ENCODE measurements around the gene MSANTD1.

The MSANTD1 gene

GRCh38 chr4:3286335-3287175 lies 37.6 kb downstream of the MSANTD1 start:
- Histone ChIP-seq H3K9ac (ENCODE audit: low read length) (peak overlapping the region; percentile 40; the same call in 1 of the 2 replicates), H4K20me1 (ENCODE audit: insufficient read depth, low read length) (no peaks in the 10 kb centered on the region), H3K4me3 (ENCODE audit: low read length) (peak overlapping the region; percentile 68), H3K4me1 (ENCODE audit: low read length) (peaks cover 19% of the 10 kb centered on the region), H3K4me2 (ENCODE audit: low read length) (peak overlapping the region; percentile 95), H3K9me3 (ENCODE audit: insufficient read depth, low read length) (peaks cover 5% of the 10 kb centered on the region; the same call in 1 of the 2 replicates), H3K27me3 (ENCODE audit: low read depth, low read length) (peaks cover 9% of the 10 kb centered on the region; the same call in 1 of the 2 replicates), H2AFZ (ENCODE audit: low read depth, low read length) (no peak overlapping the region), H3K36me3 (replicated peaks; ENCODE audit: low read depth, low read length) (no peaks in the 10 kb centered on the region), H3K27ac (ENCODE audit: low read length) (peak overlapping the region; percentile 43; the same call in 1 of the 2 replicates), H3K79me2 (ENCODE audit: low read length) (no peaks in the 10 kb centered on the region)
- TF ChIP-seq CTCF (IDR thresholded peaks at IDR 0.05; ENCODE audit: low read depth, low read length), result no peak
- no peak for TF ChIP-seq EZH2phosphoT487 (IDR thresholded peaks at IDR 0.05; ENCODE audit: low read depth)

GRCh38 chr4:3287271-3287971 lies 38.5 kb downstream of the MSANTD1 start:
- H3K27ac ChIP-seq (ENCODE audit: low read length), result no peak overlapping the region
- H4K20me1 ChIP-seq (ENCODE audit: insufficient read depth, low read length), result no peaks in the 10 kb centered on the region
- H3K79me2 ChIP-seq (ENCODE audit: low read length), result no peaks in the 10 kb centered on the region
- no peak overlapping the region for H3K9ac ChIP-seq (ENCODE audit: low read length)
- H3K27me3 ChIP-seq (ENCODE audit: low read depth, low read length), result peaks cover 12% of the 10 kb centered on the region; the same call in 1 of the 2 replicates
- peaks cover 19% of the 10 kb centered on the region for H3K4me1 ChIP-seq (ENCODE audit: low read length)
- H3K9me3 ChIP-seq (ENCODE audit: insufficient read depth, low read length), result no peaks in the 10 kb centered on the region
- H2AFZ ChIP-seq (ENCODE audit: low read depth, low read length), result no peak overlapping the region
- no peaks in the 10 kb centered on the region for H3K36me3 ChIP-seq (replicated peaks; ENCODE audit: low read depth, low read length)
- H3K4me3 ChIP-seq (ENCODE audit: low read length), result no peak overlapping the region
- TF ChIP-seq EZH2phosphoT487 (IDR thresholded peaks at IDR 0.05; ENCODE audit: low read depth) (no peak), CTCF (IDR thresholded peaks at IDR 0.05; ENCODE audit: low read depth, low read length) (no peak)
- H3K4me2 ChIP-seq (ENCODE audit: low read length), result no peak overlapping the region

- H3K4me2 ChIP-seq (ENCODE audit: low read length), result no peak overlapping the region
- TF ChIP-seq EZH2phosphoT487 (IDR thresholded peaks at IDR 0.05; ENCODE audit: low read depth), result no peak
- TF ChIP-seq CTCF (IDR thresholded peaks at IDR 0.05; ENCODE audit: low read depth, low read length), result no peak
These were observed 39.1 kb downstream of the MSANTD1 start for GRCh38 chr4:3287972-3288570.

More at GRCh38 chr4:3287972-3288570, 39.1 kb downstream of the MSANTD1 start:
- Histone ChIP-seq H3K9ac (ENCODE audit: low read length) (no peak overlapping the region), H3K9me3 (ENCODE audit: insufficient read depth, low read length) (no peaks in the 10 kb centered on the region), H2AFZ (ENCODE audit: low read depth, low read length) (no peak overlapping the region), H3K4me1 (ENCODE audit: low read length) (peaks cover 19% of the 10 kb centered on the region), H3K27ac (ENCODE audit: low read length) (no peak overlapping the region), H3K4me3 (ENCODE audit: low read length) (no peak overlapping the region), H3K79me2 (ENCODE audit: low read length) (no peaks in the 10 kb centered on the region), H3K27me3 (ENCODE audit: low read depth, low read length) (peaks cover 12% of the 10 kb centered on the region; the same call in 1 of the 2 replicates), H4K20me1 (ENCODE audit: insufficient read depth, low read length) (no peaks in the 10 kb centered on the region), H3K36me3 (replicated peaks; ENCODE audit: low read depth, low read length) (no peaks in the 10 kb centered on the region)
